GM12875 (cell line): Measurements from ENCODE around the gene CCDC33.

Experiments used
- H3K4me3 ChIP-seq: one replicate; pipeline ENCODE4 v1.5.1; 2011; ENCODE audit warnings: low read depth, low read length, control low read depth
- TF ChIP-seq, protein P1 (sequence below): IDR thresholded peaks from 2 replicates; pipeline ENCODE4 v1.5.1; 2011; ENCODE audit warnings: low read depth, mild to moderate bottlenecking, control low read depth, inconsistent platforms, low read length, moderate library complexity, borderline replicate concordance; ENCODE audit not compliant: insufficient read depth

CCDC33 gene

GRCh38 chr15:74319138-74319460, 83.0 kb downstream of the CCDC33 start:
- TF ChIP-seq, protein P1, sequence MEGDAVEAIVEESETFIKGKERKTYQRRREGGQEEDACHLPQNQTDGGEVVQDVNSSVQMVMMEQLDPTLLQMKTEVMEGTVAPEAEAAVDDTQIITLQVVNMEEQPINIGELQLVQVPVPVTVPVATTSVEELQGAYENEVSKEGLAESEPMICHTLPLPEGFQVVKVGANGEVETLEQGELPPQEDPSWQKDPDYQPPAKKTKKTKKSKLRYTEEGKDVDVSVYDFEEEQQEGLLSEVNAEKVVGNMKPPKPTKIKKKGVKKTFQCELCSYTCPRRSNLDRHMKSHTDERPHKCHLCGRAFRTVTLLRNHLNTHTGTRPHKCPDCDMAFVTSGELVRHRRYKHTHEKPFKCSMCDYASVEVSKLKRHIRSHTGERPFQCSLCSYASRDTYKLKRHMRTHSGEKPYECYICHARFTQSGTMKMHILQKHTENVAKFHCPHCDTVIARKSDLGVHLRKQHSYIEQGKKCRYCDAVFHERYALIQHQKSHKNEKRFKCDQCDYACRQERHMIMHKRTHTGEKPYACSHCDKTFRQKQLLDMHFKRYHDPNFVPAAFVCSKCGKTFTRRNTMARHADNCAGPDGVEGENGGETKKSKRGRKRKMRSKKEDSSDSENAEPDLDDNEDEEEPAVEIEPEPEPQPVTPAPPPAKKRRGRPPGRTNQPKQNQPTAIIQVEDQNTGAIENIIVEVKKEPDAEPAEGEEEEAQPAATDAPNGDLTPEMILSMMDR = no peak
- H3K4me3 ChIP-seq = no peak overlapping the region

GRCh38 chr15:74319596-74320351, 83.6 kb downstream of the CCDC33 start:
- no peak overlapping the region for H3K4me3 ChIP-seq
- TF ChIP-seq, protein P1 = no peak

- TF ChIP-seq, protein P1 = peak; percentile 79
- no peak overlapping the region for H3K4me3 ChIP-seq
Measured at GRCh38 chr15:74320352-74321247, 84.5 kb downstream of the CCDC33 start.

GRCh38 chr15:74322558-74323180, 86.5 kb downstream of the CCDC33 start:
- H3K4me3 ChIP-seq = no peak overlapping the region
- TF ChIP-seq, protein P1 = peak; percentile 96

DNA sequence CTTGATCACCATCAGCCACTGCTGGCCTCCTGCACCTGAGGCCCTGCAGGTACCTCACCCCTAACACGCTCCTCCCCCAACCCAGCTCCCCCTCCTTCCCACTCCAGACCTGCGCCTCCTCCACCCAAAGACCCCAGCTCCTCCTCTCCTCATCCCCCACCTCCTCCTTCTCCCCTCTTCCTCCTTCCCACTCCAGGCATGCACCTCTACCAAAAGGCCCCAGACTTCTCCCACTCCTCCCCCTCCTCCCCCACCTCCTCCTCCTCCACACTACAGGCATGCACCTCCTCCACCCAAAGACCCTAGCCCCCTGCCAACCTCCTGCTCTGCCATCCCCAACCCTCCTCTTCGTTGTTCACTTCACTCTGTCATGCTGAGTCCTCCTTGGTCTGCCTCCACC, 88.6 kb downstream of the CCDC33 start:
- no peak overlapping the region for H3K4me3 ChIP-seq
- TF ChIP-seq, protein P1 = no peak

DNA sequence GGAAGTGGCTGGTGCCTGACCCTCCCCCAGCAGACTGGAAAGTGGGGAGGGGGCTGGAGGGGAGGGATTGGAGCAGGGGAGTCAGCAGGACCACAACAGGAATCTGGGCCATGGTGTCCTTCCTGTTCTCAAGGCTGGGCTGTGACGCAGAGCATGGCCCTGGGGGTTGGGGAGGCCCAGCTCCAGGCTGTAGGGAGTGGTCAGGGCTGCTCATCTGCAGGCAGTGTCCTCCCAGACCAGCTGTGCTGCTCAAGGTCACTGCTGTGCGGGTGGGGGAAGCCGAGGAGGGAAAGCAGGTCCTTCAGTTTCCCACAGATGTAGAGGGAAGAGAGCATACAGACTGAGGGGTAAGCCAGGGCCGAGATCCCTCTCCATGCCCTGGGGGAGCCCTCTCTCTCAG, 90.6 kb downstream of the CCDC33 start:
- TF ChIP-seq, protein P1 = no peak
- H3K4me3 ChIP-seq = no peak overlapping the region
